ENCODE data around the gene TUT1. TPM values are rescaled to one million over a fixed set of nuclear protein-coding genes. Genes with fewer than 3 reads are reported as not detected.

TUT1 gene
- total RNA-seq, 2 donors from 2014 or later, result 11.1 to 26.2 TPM

DNA sequence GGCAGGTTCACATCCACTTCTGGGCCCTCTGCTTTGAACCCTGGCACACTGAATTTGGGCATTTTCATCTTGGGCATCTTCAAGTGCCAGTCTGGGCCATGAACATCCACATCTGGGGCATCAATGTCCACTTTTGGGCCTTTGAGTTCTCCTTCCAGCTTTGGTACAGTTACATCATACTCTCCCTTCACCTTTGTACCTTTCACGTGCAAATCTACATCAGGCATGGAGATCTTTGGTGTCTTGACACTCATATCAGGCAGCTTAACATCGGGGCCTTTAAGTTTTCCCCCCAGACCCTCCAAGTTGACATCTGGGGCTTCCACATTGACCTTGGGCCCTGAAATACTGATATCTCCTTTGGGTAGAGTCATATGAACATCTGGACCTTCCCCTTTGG is 59.2 kb downstream of the TUT1 start:
- no peak for DNase-seq
- intact Hi-C loops (cut with DNase I), result no loop called here
- no peaks in the 10 kb centered on the region for H3K27me3 ChIP-seq
- H3K4me3 ChIP-seq, result no peak overlapping the region
- no peaks in the 10 kb centered on the region for H3K9me3 ChIP-seq
- H3K36me3 ChIP-seq, result peaks cover 46% of the 10 kb centered on the region
- H3K4me1 ChIP-seq, result no peaks in the 10 kb centered on the region
- H3K9ac ChIP-seq (ENCODE audit: low read depth in 2 of 2, low read length in 2 of 2), result no peak overlapping the region
- TF ChIP-seq, protein P1, sequence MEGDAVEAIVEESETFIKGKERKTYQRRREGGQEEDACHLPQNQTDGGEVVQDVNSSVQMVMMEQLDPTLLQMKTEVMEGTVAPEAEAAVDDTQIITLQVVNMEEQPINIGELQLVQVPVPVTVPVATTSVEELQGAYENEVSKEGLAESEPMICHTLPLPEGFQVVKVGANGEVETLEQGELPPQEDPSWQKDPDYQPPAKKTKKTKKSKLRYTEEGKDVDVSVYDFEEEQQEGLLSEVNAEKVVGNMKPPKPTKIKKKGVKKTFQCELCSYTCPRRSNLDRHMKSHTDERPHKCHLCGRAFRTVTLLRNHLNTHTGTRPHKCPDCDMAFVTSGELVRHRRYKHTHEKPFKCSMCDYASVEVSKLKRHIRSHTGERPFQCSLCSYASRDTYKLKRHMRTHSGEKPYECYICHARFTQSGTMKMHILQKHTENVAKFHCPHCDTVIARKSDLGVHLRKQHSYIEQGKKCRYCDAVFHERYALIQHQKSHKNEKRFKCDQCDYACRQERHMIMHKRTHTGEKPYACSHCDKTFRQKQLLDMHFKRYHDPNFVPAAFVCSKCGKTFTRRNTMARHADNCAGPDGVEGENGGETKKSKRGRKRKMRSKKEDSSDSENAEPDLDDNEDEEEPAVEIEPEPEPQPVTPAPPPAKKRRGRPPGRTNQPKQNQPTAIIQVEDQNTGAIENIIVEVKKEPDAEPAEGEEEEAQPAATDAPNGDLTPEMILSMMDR (IDR thresholded peaks at IDR 0.05), result no peak
- no peak overlapping the region for H3K27ac ChIP-seq

Small RNA genes lying within 50 kb of the gene (microRNA-seq; reads per million reads assigned to microRNA genes)
- not detected for gene MIR6747

Other genes starting within 250 kb of the TUT1 start
- 1 to 10 TPM in 1 of 2 donors, not detected in 1; 2.3 TPM for gene SCGB1A1, start 172.5 kb downstream of the TUT1 start, total RNA-seq
- 100 to 1,000 TPM; 458 to 631 TPM for gene AHNAK, start 44.7 kb downstream of the TUT1 start, total RNA-seq
- gene EEF1G, start 17.6 kb downstream of the TUT1 start, total RNA-seq, result 1,000 to 10,000 TPM; 1,328 to 1,358 TPM
- gene MTA2, start 10.3 kb upstream of the TUT1 start, total RNA-seq, result 100 to 1,000 TPM in 1 of 2 donors, 10 to 100 TPM in 1; 91.0 to 133 TPM
- gene EML3, start 21.3 kb upstream of the TUT1 start, total RNA-seq, result 10 to 100 TPM; 37.5 to 58.7 TPM
- 1 to 10 TPM; 3.2 to 3.6 TPM for gene ROM1, start 21.7 kb upstream of the TUT1 start, total RNA-seq
- 10 to 100 TPM; 21.8 to 37.7 TPM for gene B3GAT3, start 30.5 kb upstream of the TUT1 start, total RNA-seq
- gene GANAB, start 55.1 kb upstream of the TUT1 start, total RNA-seq, result 100 to 1,000 TPM; 252 to 303 TPM
- 10 to 100 TPM; 19.1 to 27.7 TPM for gene INTS5, start 61.8 kb upstream of the TUT1 start, total RNA-seq
- 100 to 1,000 TPM in 1 of 2 donors, 10 to 100 TPM in 1; 57.9 to 105 TPM for gene C11orf98, start 73.7 kb upstream of the TUT1 start, total RNA-seq
- 10 to 100 TPM in 1 of 2 donors, 1 to 10 TPM in 1; 9.4 to 27.0 TPM for gene CSKMT, start 73.8 kb upstream of the TUT1 start, total RNA-seq
- 10 to 100 TPM; 13.9 to 23.2 TPM for gene UQCC3, start 80.2 kb upstream of the TUT1 start, total RNA-seq
- gene LBHD1, start 80.7 kb upstream of the TUT1 start, total RNA-seq, result 10 to 100 TPM in 1 of 2 donors, 1 to 10 TPM in 1; 7.1 to 12.3 TPM
- 10 to 100 TPM; 74.8 to 87.8 TPM for gene UBXN1, start 87.5 kb upstream of the TUT1 start, total RNA-seq
- 1 to 10 TPM in 1 of 2 donors, under 1 TPM in 1; 0.82 to 3.3 TPM for gene LRRN4CL, start 98.0 kb upstream of the TUT1 start, total RNA-seq
- 10 to 100 TPM; 36.5 to 65.5 TPM for gene BSCL2, start 115.9 kb upstream of the TUT1 start, total RNA-seq
- under 1 TPM in 1 of 2 donors, not detected in 1; 0.56 TPM for gene GNG3, start 116.2 kb upstream of the TUT1 start, total RNA-seq
- gene HNRNPUL2, start 135.9 kb upstream of the TUT1 start, total RNA-seq, result 10 to 100 TPM; 50.5 to 59.3 TPM
- gene TTC9C, start 137.0 kb upstream of the TUT1 start, total RNA-seq, result 10 to 100 TPM; 34.2 to 39.8 TPM
- gene ZBTB3, start 162.6 kb upstream of the TUT1 start, total RNA-seq, result 10 to 100 TPM; 10.8 to 18.7 TPM
- gene POLR2G, start 170.1 kb upstream of the TUT1 start, total RNA-seq, result 10 to 100 TPM; 40.3 to 54.5 TPM
- 10 to 100 TPM; 15.3 to 26.6 TPM for gene TAF6L, start 179.9 kb upstream of the TUT1 start, total RNA-seq
- 10 to 100 TPM; 46.7 to 54.5 TPM for gene TMEM179B, start 195.9 kb upstream of the TUT1 start, total RNA-seq
- gene TMEM223, start 200.5 kb upstream of the TUT1 start, total RNA-seq, result 10 to 100 TPM; 15.8 to 26.0 TPM
- 10 to 100 TPM; 39.2 to 50.9 TPM for gene NXF1, start 213.9 kb upstream of the TUT1 start, total RNA-seq
- 10 to 100 TPM; 38.0 to 43.3 TPM for gene STX5, start 240.5 kb upstream of the TUT1 start, total RNA-seq
- gene TEX54, start 241.3 kb upstream of the TUT1 start, total RNA-seq, result not detected
- 10 to 100 TPM; 27.4 to 43.3 TPM for gene WDR74, start 248.1 kb upstream of the TUT1 start, total RNA-seq